Measurements from ENCODE around the gene KRT71.
"Not testable (repeated sequence)": the region's sequence is repeated elsewhere in the genome, so short reads cannot be mapped to it uniquely, and the experiment has no call there.

The KRT71 gene

DNA sequence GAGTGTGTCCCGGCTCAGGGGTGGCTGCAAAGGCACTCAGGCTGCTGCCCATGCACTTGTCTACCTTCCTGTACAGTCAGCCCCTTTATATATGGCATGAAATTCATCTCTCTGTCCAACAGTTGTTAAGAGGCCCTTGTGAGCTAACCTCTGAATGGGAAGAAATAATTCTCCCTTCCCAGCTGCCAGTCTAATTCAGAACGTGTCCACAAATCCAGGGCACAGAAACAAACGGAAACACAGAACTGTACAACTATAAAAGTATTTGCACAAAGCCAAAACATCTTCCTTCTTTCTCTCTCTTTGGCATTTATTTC is 33.6 kb downstream of the KRT71 start:
- no peak for DNase-seq

DNA sequence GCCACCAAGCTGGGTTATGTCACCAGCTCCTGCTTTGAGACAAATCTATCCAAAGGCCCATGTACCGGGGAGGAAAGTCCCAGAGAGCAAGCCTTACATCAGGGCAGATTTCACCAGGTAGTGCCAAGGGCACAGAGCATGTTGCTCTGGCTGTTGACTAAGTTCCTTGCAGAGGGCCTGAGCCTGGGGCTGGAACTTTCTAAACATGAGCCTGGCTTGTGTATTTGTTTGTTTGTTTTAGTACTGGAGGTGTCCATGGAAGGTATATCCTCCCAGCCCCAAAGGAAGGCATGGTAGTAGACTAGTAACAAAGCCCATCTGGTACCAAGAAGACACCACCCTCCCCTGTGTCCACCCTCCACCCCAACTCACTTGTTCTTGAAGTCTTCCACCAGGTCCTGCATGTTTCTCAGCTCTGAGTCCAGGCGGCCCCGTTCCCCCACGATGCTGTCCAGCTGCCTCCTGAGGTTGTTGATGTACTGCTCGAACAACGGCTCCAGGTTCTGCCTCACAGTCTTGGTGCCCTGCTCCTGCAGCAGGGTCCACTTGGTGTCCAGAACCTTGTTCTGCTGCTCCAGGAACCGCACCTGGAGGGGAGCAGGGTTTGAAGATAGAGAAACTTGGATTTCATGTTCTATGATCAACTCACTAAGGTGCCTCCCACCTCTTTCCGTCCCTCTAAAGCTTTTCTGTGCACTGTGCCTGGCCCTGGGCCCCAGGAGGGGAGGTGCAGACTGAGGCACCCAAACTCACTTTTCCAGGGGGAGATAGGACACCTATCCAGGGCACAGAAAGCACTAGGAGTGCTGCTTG is 34.2 kb downstream of the KRT71 start:
- no peak for DNase-seq

- no peak for DNase-seq
Measured at GRCh38 chr12:52517888-52518287, 35.1 kb downstream of the KRT71 start.

DNA sequence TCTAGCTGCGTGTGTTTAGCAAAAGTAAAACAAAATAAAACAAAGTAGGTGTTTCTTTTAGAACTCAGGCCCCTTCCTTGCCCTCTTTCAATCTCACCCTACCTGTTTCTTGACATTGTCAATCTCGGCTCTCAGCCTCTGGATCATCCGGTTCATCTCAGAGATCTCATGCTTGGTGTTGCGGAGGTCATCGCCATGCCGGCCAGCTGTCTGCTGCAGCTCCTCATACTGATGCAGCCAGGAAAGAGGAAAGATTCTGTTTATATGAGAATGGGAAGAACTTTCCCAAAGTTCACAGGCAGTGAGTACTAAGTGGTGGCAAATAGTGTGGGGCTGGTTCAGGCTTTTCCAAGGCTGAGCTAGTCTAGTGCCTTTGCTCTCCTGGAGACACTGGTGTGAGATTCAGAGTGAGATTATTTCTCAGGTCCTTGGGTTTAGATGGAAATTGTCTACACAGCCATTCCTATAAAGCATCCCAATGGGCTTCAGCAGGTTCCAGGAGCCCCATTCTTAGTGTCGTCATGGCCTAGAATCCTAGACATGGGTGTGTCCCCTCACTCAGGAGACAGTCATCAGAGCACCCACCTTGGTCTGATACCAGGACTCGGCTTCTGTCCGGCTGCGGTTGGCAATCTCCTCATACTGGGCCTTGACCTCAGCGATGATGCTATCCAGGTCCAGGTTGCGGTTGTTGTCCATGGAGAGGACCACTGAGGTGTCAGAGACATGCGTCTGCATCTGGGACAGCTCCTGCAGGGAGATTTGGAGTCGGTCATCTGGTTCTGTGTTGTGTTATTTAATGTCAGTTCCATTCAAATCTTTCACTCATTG is 35.7 kb downstream of the KRT71 start:
- no peak for DNase-seq

DNA sequence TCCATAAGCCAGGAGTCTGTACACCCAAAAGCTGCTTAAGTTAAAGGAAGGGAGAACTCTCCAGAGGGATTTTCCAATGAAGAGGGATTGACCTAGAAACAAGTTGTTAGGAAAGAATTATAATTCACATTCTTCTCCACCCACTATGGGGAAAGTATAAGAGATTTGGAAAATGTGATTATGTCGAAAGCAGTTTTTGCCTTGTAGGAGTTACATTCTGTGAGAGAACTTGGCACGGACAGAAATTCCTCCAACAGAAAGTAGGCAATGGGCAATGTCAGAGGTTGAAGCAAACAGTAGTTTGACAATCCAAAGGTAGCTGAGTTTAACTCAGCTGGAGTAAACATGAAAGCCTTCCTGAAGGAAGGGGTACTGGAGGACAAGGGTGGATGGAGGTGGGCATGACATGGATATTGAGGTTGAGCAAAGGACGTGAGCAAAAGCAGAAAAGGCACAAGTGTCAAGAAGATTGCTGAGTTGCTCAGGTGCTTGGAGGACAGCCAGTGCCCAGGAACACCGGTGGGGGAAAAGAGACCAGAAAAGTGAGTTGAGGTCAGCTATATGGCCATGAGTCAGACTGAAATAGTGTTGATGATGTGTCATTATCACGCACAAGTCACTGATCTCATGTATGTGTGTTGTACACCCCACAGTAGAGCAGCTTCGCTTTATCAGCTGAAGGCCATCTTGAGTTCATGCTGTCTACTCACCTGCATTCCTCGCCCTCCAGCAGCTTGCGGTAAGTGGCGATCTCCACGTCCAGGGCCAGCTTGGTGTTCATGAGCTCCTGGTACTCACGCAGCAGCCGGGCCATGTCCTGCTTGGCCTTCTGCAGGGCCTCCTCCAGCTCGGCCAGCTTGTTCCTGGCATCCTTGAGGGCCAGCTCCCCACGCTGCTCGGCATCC is 36.8 kb downstream of the KRT71 start:
- no peak for DNase-seq

GRCh38 chr12:52515319-52515646 is 37.7 kb downstream of the KRT71 start:
- DNase-seq, result no peak

- DNase-seq, result no peak
Measured at GRCh38 chr12:52514471-52515318, 38.2 kb downstream of the KRT71 start.

DNA sequence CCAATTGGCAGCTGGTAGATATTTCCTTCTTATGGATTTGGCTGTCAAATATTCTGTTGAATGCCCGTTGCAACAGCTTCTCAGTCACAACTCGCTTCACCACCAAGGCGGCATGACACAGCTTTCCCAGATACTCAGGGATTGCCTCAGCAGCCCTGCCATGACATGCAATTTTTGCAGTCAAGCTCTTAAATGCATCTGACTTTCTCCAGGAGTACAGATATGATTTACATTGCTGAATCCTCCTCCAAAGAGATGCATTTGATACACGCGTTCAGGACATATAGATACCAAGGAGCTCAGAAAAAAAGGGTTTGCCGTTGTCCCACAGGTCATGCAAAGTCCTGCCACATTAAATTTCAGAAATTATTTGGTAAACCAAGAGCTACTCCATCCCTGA is 39.2 kb downstream of the KRT71 start:
- no peak for DNase-seq

DNA sequence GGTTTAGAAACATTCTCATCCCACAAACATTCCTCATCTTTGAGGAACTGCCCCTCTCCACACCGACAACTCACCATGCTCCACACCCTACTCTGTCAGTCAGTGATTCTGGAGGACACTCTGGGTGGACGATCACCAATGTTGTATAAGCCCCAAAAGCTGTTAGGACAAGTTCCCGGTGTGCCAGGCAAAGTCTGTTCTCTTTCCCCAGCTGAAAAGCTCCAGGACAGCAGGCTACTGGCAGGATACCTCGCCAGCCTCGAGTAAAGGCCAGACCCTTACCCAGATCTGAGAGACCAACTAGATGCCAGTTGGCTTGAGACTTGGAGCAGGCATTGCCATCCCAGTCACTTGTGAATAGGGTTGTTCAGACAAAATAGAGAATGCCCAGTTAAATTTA is 44.7 kb downstream of the KRT71 start:
- no peak for DNase-seq

- no peak for DNase-seq
Measured at GRCh38 chr12:52506858-52507715, 45.9 kb downstream of the KRT71 start.

DNA sequence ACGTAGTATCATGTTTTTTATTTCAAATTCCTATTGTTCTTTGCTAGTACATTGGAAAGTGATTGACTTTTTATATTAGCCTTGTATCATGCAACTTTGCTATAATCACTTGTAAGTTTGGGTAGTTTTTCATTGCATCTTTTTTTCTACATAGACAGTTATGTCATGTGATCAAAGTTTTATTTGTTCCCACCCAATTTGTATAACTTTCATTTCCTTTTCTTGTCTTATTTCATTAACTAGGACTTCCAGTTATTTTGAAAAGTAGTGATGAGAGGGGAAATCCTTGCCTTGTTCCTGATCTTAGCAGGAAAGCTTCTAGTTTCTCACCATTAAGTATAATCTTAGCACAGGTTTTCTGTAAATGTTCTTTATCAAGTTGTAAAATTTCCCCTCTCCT is 50.1 kb downstream of the KRT71 start:
- DNase-seq, result no peak

DNA sequence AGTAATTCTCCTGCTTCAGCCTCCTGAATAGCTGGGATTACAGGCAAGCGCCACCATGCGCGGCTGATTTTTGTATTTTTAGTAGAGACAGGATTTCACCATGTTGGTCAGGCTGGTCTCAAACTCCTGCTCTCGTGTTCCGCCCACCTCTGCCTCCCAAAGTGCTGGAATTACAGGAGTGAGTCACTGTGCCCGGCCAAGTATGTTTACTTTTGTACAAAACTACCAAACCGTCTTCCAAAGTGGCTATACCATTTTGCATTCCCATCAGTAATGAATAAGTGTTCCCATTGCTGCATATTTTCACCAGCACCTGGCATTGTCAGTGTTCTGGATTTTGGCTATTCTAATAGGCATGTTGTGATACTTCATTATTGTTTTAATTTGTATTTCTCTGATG is 51.5 kb downstream of the KRT71 start:
- DNase-seq, result no peak

GRCh38 chr12:52500574-52500973 is 52.4 kb downstream of the KRT71 start:
- DNase-seq, result not testable (repeated sequence)

DNA sequence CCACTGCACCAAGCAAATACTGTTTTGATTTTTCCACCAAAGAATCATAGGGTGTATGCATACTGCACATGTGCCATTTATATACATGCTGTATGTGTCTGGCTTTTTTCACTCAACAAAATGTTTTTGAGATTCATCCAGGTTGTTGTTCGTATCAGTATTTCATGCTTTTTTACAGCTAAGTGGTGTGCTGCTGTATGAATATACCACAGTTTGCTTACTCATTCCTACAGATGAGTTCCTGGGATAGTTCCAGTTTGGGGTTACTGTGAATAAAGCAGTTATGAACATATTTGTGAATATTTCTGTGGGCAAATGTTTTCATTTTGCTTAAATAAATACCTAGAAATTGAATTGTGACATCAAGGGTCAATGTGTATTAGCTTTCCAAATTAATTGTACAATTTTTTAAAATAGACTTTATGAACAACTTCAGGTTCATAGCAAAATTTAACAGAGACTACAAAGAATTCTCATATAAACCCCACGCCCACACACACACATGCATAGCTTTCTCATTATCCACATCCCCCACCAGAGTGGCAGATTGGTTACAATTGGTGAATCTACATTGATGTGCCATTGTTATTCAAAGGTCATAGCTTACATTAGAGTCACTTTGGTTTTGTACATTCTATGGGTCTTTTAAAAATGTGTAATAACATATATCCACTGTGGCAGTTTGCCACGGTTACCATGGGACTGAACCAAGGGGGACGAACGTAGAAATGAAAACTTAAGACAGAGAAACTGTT is 53.0 kb downstream of the KRT71 start:
- no peak for DNase-seq

DNA sequence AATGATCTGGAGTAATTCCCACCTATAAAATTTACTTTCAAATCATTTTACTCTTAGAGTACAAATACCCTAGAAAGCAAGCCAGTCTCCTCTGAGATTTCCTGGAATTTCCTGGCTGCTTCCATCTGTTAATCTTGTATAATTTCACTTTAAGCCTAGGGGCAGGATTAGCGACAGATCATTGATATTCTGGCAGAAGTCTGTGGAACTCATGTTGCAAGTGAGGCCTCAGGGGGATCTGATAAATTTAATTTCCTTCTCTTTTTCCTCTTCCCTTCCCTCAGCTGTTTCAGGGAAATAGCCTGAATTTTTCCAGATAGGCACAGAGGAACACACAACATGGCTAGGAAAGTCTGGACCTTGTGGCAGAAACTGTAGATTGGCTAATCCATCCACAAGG is 54.0 kb downstream of the KRT71 start:
- no peak for DNase-seq

GRCh38 chr12:52497975-52498374 is 55.0 kb downstream of the KRT71 start:
- DNase-seq, result no peak

DNA sequence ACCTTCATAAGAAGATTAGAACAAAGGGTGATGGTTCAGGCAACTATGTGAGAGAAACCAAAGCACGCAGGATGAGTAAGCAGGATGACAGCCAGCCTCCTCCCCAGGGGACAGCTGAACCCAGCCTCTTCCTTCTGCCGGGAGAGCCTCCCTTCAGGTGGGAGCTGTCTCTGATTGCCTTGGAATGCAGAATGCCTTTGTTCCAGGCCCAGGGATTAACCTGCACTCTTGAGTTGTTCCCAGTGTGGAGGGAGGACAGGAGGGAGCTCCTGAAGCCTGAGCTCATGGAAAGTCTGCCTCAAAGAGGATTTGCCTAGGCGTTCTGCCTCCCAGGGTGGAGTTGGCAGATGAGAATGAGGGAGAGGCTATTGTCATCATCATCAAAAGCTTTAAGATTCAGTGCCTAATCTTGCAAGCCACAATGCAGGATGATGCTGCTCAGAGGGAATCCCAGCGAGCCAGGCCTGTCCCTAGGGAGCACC is 56.3 kb downstream of the KRT71 start:
- DNase-seq, result no peak

GRCh38 chr12:52496054-52496453 is 56.9 kb downstream of the KRT71 start:
- no peak for DNase-seq

- peak; percentile 83 for DNase-seq
Measured at GRCh38 chr12:52495389-52495788, 57.6 kb downstream of the KRT71 start.

- DNase-seq, result no peak
Measured at GRCh38 chr12:52494518-52494917, 58.4 kb downstream of the KRT71 start.

GRCh38 chr12:52494100-52494499 is 58.8 kb downstream of the KRT71 start:
- no peak for DNase-seq

Measured in NCI-H524 treated with DMSO at 0.1 percent for 48 hours (cell line).